Natural killer cell (primary cell): ENCODE results near the gene PROB1. TPM values are rescaled to one million over a fixed set of nuclear protein-coding genes. Genes with fewer than 3 reads are reported as not detected.
A peak's percentile ranks its signal among the peaks of the same experiment; 100 is the strongest.

Experiments
- ATAC-seq, 3 donors: fragments of 150-1000 bp in 2 of 3; fragments of 200-7000 bp in 1 of 3; cut with Tn5 transposase; 1 replicate in 1 of 3; 2 replicates in 2 of 3; pipeline ENCODE4 v1.10.0; 2021; ENCODE audit warnings: mild to moderate bottlenecking in 2 of 3, moderate library complexity in 2 of 3
- DNase-seq, 2 donors: peaks; one replicate each; pipeline versions ENCODE4 v3.0.0 to v3.0.0-alpha.2; 2013 to 2021; ENCODE audit warnings: mixed read lengths in 1 of 2
- H3K27ac ChIP-seq: one replicate; pipeline ENCODE4 v1.5.1; 2013; ENCODE audit warnings: mild to moderate bottlenecking, low read length
- H3K27me3 ChIP-seq: one replicate; pipeline ENCODE4 v1.6.1; 2013; ENCODE audit warnings: low read length; ENCODE audit not compliant: control insufficient read depth, insufficient read depth
- H3K36me3 ChIP-seq: one replicate; pipeline ENCODE4 v1.6.1; 2013; ENCODE audit warnings: low read length; ENCODE audit not compliant: control insufficient read depth, insufficient read depth
- H3K4me1 ChIP-seq: one replicate; pipeline ENCODE4 v1.6.1; 2013; ENCODE audit warnings: low read length; ENCODE audit not compliant: control insufficient read depth, insufficient read depth
- H3K4me3 ChIP-seq: one replicate; pipeline ENCODE4 v1.5.1; 2013; ENCODE audit warnings: low read length
- H3K9me3 ChIP-seq: one replicate; pipeline ENCODE4 v1.6.1; 2013; ENCODE audit warnings: low read length; ENCODE audit not compliant: control insufficient read depth, insufficient read depth
- H3K27ac Mint-ChIP-seq, 2 donors: one replicate each; pipeline ENCODE4 v1.8.0; 2022; ENCODE audit warnings: mild to moderate bottlenecking in 2 of 2, mixed read lengths in 2 of 2, moderate library complexity in 1 of 2
- H3K27me3 Mint-ChIP-seq, 2 donors: one replicate each; pipeline ENCODE4 v1.8.0; 2022; ENCODE audit warnings: low read depth in 2 of 2, mixed read lengths in 2 of 2
- H3K36me3 Mint-ChIP-seq: one replicate; pipeline ENCODE4 v1.8.0; 2022; ENCODE audit warnings: mixed read lengths
- H3K4me1 Mint-ChIP-seq, 2 donors: one replicate each; pipeline ENCODE4 v1.8.0; 2022; ENCODE audit warnings: mixed read lengths in 2 of 2
- H3K4me3 Mint-ChIP-seq: one replicate; pipeline ENCODE4 v1.8.0; 2022; ENCODE audit warnings: mild to moderate bottlenecking, moderate library complexity, mixed read lengths
- H3K9me3 Mint-ChIP-seq, 2 donors: one replicate each; pipeline ENCODE4 v1.8.0; 2022; ENCODE audit warnings: mixed read lengths in 2 of 2
- CTCF ChIP-seq: fragments of 200-600 bp; IDR thresholded peaks from one replicate; pipeline ENCODE4 v1.8.0; 2022; ENCODE audit warnings: antibody characterized with exemption
- WGBS: methylation state at CpG from one replicate; pipeline ENCODE4 v1.1.7; 2013; ENCODE audit warnings: missing lambda C conversion rate; ENCODE audit not compliant: insufficient coverage; 5-methylcytosine and 5-hydroxymethylcytosine counted together
- intact Hi-C: fragments of 100-400 bp; cut with micrococcal nuclease; formaldehyde crosslinking; loops from one replicate; pipeline ENCODE4 v1.14.2; 2022
- total RNA-seq, 4 donors: library from RNA; stranded (reverse); fragments of 120-200 nt in 1 of 4; gene quantifications; one replicate each; pipeline versions ENCODE4 v1.2.3 to v1.2.4, GENCODE V29; 2013 to 2022

Gene PROB1
- total RNA-seq, 3 donors from 2014 or later (not counting 1 experiment from before 2014, with no cell fraction given), result 0.91 to 1.0 (median 0.96) TPM

- Mint-ChIP-seq H3K9me3 (no peaks in the 10 kb centered on the region), H3K27ac (no peak overlapping the region), H3K36me3 (no peaks in the 10 kb centered on the region), H3K4me1 (no peaks in the 10 kb centered on the region), H3K27me3 (no peaks in the 10 kb centered on the region), H3K4me3 (no peak overlapping the region)
- WGBS, result 82% methylated on average over 8 of the region's 9 CpGs
- intact Hi-C loops, result no loop called here
- no peaks in the 10 kb centered on the region for H3K36me3 ChIP-seq
- ATAC-seq (no peak), DNase-seq (peak in 1 of 2 donors; percentile 30)
- no peaks in the 10 kb centered on the region for H3K9me3 ChIP-seq
- H3K27ac ChIP-seq, result no peak overlapping the region
- no peaks in the 10 kb centered on the region for H3K4me1 ChIP-seq
- H3K27me3 ChIP-seq, result no peaks in the 10 kb centered on the region
- TF ChIP-seq CTCF, result no peak
- H3K4me3 ChIP-seq, result no peak overlapping the region
These were observed 19.8 kb upstream of the PROB1 start for GRCh38 chr5:139414581-139415130.

- no peak overlapping the region for H3K4me3 Mint-ChIP-seq
- Histone ChIP-seq H3K27ac (no peak overlapping the region), H3K4me3 (no peak overlapping the region), H3K36me3 (no peaks in the 10 kb centered on the region), H3K27me3 (no peaks in the 10 kb centered on the region), H3K4me1 (no peaks in the 10 kb centered on the region), H3K9me3 (no peaks in the 10 kb centered on the region)
- TF ChIP-seq CTCF, result no peak
- intact Hi-C loops, result no loop called here
- H3K4me1 Mint-ChIP-seq, result no peaks in the 10 kb centered on the region
- no peaks in the 10 kb centered on the region for H3K27me3 Mint-ChIP-seq
- no peak overlapping the region for H3K27ac Mint-ChIP-seq
- WGBS, result 82% methylated on average over 6 of the region's 6 CpGs
- ATAC-seq, result no peak
- H3K9me3 Mint-ChIP-seq, result no peaks in the 10 kb centered on the region
- H3K36me3 Mint-ChIP-seq, result no peaks in the 10 kb centered on the region
- DNase-seq, result no peak
These were observed 19.1 kb upstream of the PROB1 start for GRCh38 chr5:139413963-139414362.

GRCh38 chr5:139413153-139413552, 18.2 kb upstream of the PROB1 start:
- Histone ChIP-seq H3K9me3 (no peaks in the 10 kb centered on the region), H3K27me3 (no peaks in the 10 kb centered on the region), H3K27ac (no peak overlapping the region), H3K36me3 (no peaks in the 10 kb centered on the region), H3K4me3 (no peak overlapping the region), H3K4me1 (no peaks in the 10 kb centered on the region)
- TF ChIP-seq CTCF, result no peak
- no peak for DNase-seq
- intact Hi-C loops, result no loop called here
- no peaks in the 10 kb centered on the region for H3K27me3 Mint-ChIP-seq
- H3K4me3 Mint-ChIP-seq, result no peak overlapping the region
- H3K9me3 Mint-ChIP-seq, result no peaks in the 10 kb centered on the region
- H3K4me1 Mint-ChIP-seq, result no peaks in the 10 kb centered on the region
- no peak overlapping the region for H3K27ac Mint-ChIP-seq
- ATAC-seq, result no peak
- WGBS, result 97% methylated on average over 6 of the region's 6 CpGs
- H3K36me3 Mint-ChIP-seq, result no peaks in the 10 kb centered on the region
